ENCODE data around the gene CYP4F3. TPM values are rescaled to one million over a fixed set of nuclear protein-coding genes. Genes with fewer than 3 reads are reported as not detected.
"Not testable (repeated sequence)": the region's sequence is repeated elsewhere in the genome, so short reads cannot be mapped to it uniquely, and the experiment has no call there.

Gene CYP4F3, protein sequence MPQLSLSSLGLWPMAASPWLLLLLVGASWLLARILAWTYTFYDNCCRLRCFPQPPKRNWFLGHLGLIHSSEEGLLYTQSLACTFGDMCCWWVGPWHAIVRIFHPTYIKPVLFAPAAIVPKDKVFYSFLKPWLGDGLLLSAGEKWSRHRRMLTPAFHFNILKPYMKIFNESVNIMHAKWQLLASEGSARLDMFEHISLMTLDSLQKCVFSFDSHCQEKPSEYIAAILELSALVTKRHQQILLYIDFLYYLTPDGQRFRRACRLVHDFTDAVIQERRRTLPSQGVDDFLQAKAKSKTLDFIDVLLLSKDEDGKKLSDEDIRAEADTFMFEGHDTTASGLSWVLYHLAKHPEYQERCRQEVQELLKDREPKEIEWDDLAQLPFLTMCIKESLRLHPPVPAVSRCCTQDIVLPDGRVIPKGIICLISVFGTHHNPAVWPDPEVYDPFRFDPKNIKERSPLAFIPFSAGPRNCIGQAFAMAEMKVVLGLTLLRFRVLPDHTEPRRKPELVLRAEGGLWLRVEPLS
- not detected in 2 replicates for total RNA-seq

- Mint-ChIP-seq H3K27me3 (peaks cover 10% of the 10 kb centered on the region), H3K4me1 (peaks cover 4% of the 10 kb centered on the region), H3K27ac (no peak within 1 kb of the TSS), H3K36me3 (ENCODE audit: low read depth) (no peaks in the 10 kb centered on the region), H3K4me3 (no peak within 1 kb of the TSS), H3K9me3 (no peaks in the 10 kb centered on the region)
- POLR2A ChIA-PET = interaction anchor here (0.7 kb wide), 1 partner anchor 8 kb away, joined by 4 read pairs; no protein-coding TSS in a partner anchor
- CTCF ChIA-PET = no interaction called here
- TF ChIP-seq, protein P1, sequence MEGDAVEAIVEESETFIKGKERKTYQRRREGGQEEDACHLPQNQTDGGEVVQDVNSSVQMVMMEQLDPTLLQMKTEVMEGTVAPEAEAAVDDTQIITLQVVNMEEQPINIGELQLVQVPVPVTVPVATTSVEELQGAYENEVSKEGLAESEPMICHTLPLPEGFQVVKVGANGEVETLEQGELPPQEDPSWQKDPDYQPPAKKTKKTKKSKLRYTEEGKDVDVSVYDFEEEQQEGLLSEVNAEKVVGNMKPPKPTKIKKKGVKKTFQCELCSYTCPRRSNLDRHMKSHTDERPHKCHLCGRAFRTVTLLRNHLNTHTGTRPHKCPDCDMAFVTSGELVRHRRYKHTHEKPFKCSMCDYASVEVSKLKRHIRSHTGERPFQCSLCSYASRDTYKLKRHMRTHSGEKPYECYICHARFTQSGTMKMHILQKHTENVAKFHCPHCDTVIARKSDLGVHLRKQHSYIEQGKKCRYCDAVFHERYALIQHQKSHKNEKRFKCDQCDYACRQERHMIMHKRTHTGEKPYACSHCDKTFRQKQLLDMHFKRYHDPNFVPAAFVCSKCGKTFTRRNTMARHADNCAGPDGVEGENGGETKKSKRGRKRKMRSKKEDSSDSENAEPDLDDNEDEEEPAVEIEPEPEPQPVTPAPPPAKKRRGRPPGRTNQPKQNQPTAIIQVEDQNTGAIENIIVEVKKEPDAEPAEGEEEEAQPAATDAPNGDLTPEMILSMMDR (IDR thresholded peaks at IDR 0.05) = no peak
- ATAC-seq (ENCODE audit: low read depth) (no peak), DNase-seq (no peak)
- intact Hi-C loops (cut with micrococcal nuclease) = no loop called here
Observed at GRCh38 chr19:15640294-15640903, at the start of gene CYP4F3. CYP4F3 (plus strand) TSS chr19:15640897; CDS start chr19:15641416, 519 bp downstream.

DNA sequence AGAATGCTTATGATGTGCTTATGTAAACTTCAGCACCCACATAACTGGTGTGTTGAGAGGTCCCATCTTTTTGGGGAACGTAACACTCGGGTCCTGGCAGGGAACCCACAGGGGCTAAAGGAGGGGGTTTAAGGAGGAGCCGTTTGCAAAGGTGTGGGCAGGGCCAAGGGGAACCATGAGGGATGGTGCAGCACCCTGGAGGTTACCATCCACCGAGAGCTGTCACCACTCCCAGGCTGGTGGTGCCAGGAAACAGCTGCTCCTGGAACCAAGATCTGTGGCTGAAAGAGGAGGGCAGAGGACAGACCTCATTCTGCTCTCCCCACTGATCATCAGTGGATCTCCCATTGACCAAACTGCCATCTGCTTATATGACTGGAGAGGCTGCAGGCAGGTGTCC, 48.9 kb upstream of the CYP4F3 start:
- Mint-ChIP-seq H3K9me3 (peaks cover 5% of the 10 kb centered on the region), H3K36me3 (ENCODE audit: low read depth) (no peaks in the 10 kb centered on the region), H3K4me3 (no peak overlapping the region), H3K27ac (no peak overlapping the region), H3K27me3 (peaks cover 34% of the 10 kb centered on the region), H3K4me1 (no peaks in the 10 kb centered on the region)
- CTCF ChIA-PET = no interaction called here
- ATAC-seq (ENCODE audit: low read depth) (no peak), DNase-seq (no peak)
- TF ChIP-seq, protein P1 (IDR thresholded peaks at IDR 0.05) = no peak
- POLR2A ChIA-PET = no interaction called here
- intact Hi-C loops (cut with micrococcal nuclease) = no loop called here

DNA sequence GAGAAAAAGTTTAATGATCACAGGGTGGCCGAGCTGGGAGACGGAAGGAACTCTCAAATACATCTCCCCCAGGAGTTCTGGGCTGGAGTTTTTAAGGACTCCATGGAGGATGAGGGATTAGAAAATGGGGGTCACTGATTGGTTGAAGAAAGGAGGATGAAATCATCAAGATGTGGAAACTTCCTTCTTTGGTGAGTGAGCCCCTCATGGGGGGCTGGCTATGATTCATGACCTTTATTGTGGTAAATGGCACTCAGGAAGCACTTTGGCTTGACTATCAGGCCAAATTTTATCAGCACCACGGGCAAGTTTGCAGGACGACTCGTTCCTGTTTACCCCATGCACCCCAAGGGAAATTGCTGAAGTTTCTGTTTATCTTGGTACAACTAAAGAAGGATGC, 48.2 kb upstream of the CYP4F3 start:
- H3K9me3 Mint-ChIP-seq; H3K4me1 Mint-ChIP-seq; ATAC-seq (ENCODE audit: low read depth); intact Hi-C loops (cut with micrococcal nuclease); DNase-seq; H3K4me3 Mint-ChIP-seq; CTCF ChIA-PET; H3K27ac Mint-ChIP-seq; H3K36me3 Mint-ChIP-seq (ENCODE audit: low read depth); POLR2A ChIA-PET: not testable (repeated sequence)
- peaks cover 34% of the 10 kb centered on the region for H3K27me3 Mint-ChIP-seq

DNA sequence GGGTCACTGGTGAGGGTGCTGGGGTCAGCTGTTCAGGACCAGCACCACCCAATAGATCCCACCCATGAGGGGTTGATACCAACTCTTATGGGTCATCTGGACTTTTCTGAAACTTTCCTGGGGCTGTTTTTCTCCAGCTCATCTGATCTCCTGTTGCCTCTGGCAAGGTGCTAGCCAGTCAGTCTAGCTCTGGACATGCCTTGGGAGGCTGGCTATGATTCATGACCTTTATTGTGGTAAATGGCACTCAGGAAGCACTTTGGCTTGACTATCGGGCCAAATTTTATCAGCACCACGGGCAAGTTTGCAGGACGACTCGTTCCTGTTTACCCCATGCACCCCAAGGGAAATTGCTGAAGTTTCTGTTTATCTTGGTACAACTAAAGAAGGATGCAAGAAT, 46.9 kb upstream of the CYP4F3 start:
- H3K27me3 Mint-ChIP-seq = peaks cover 26% of the 10 kb centered on the region
- CTCF ChIA-PET; H3K36me3 Mint-ChIP-seq (ENCODE audit: low read depth); H3K9me3 Mint-ChIP-seq; H3K4me3 Mint-ChIP-seq; DNase-seq; ATAC-seq (ENCODE audit: low read depth); H3K27ac Mint-ChIP-seq; H3K4me1 Mint-ChIP-seq; intact Hi-C loops (cut with micrococcal nuclease); POLR2A ChIA-PET: not testable (repeated sequence)

DNA sequence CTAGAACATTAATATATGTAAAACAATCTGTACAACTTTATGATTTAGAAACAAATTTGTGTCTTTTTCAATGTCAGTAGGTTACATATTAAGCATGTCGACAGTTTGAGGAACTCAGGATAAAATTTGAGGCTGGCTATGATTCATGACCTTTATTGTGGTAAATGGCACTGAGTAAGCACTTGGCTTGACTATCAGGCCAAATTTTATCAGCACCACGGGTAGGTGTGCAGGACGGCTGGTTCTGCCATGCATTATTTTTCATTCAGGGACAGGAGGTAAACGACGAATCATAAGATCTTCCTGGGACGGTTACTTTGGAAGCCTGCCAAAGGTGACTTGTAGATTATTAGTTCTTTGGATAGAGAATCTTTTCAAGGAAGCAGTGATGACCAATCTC, 45.6 kb upstream of the CYP4F3 start:
- DNase-seq (no peak), ATAC-seq (ENCODE audit: low read depth) (no peak)
- Mint-ChIP-seq H3K36me3 (ENCODE audit: low read depth) (no peaks in the 10 kb centered on the region), H3K9me3 (peaks cover 5% of the 10 kb centered on the region), H3K4me1 (no peaks in the 10 kb centered on the region), H3K4me3 (no peak overlapping the region), H3K27ac (no peak overlapping the region), H3K27me3 (peaks cover 22% of the 10 kb centered on the region)
- ChIA-PET CTCF (no interaction called here), POLR2A (no interaction called here)
- intact Hi-C loops (cut with micrococcal nuclease) = no loop called here
- TF ChIP-seq, protein P1 (IDR thresholded peaks at IDR 0.05) = no peak

- intact Hi-C loops (cut with micrococcal nuclease); H3K27ac Mint-ChIP-seq; POLR2A ChIA-PET; H3K4me3 Mint-ChIP-seq; ATAC-seq (ENCODE audit: low read depth); H3K36me3 Mint-ChIP-seq (ENCODE audit: low read depth); H3K9me3 Mint-ChIP-seq; DNase-seq; H3K27me3 Mint-ChIP-seq; H3K4me1 Mint-ChIP-seq: not testable (repeated sequence)
- CTCF ChIA-PET = interaction anchor here (0.6 kb wide), 1 partner anchor 23 kb away, joined by 4 read pairs; no protein-coding TSS in a partner anchor
Observed at GRCh38 chr19:15607978-15608925, 32.4 kb upstream of the CYP4F3 start.
